H1 (cell line): Measurements from ENCODE around the gene OOSP4A.

Source experiments
- CBX8 ChIP-seq: fragments of 300-800, 300-1000 bp; sonication (generic); IDR thresholded peaks from 2 replicates; pipeline ENCODE4 v1.7.1; 2016; ENCODE audit warnings: low read depth, low read length, borderline replicate concordance
- EP300 ChIP-seq, 2 experiments: IDR thresholded peaks; 1 replicate in 1 of 2; 2 replicates in 1 of 2; pipeline ENCODE4 v1.6.1; 2011 to 2012; ENCODE audit warnings: low read depth in 2 of 2, low read length in 2 of 2, mild to moderate bottlenecking in 2 of 2, borderline replicate concordance in 1 of 2, inconsistent platforms in 1 of 2, moderate library complexity in 1 of 2
- EZH2 ChIP-seq: fragments of 200-600 bp; sonication (generic); IDR thresholded peaks from 2 replicates; pipeline ENCODE4 v1.7.1; 2012; ENCODE audit warnings: low read depth, mild to moderate bottlenecking, moderate library complexity, low read length, inconsistent platforms; ENCODE audit not compliant: severe bottlenecking
- POLR2A ChIP-seq, 2 experiments: IDR thresholded peaks; 1 replicate in 1 of 2; 2 replicates in 1 of 2; pipeline ENCODE4 v1.6.1; 2011; ENCODE audit warnings: low read depth in 2 of 2, low read length in 2 of 2, mild to moderate bottlenecking in 2 of 2; ENCODE audit errors: control extremely low read depth in 1 of 2
- SRF ChIP-seq: IDR thresholded peaks from 2 replicates; pipeline ENCODE4 v1.6.1; 2011; ENCODE audit warnings: mild to moderate bottlenecking, low read depth, low read length, moderate library complexity
- TAF1 ChIP-seq: IDR thresholded peaks from 2 replicates; pipeline ENCODE4 v1.6.1; 2011; ENCODE audit warnings: mild to moderate bottlenecking, low read depth, low read length
- YY1 ChIP-seq: IDR thresholded peaks from 2 replicates; pipeline ENCODE4 v1.6.1; 2011; ENCODE audit warnings: low read depth, mild to moderate bottlenecking, low read length
- TF ChIP-seq, protein P1 (sequence below), 3 experiments: IDR thresholded peaks; 1 replicate in 2 of 3; 2 replicates in 1 of 3; pipeline versions ENCODE4 v1.5.1 to v1.6.1; 2011; ENCODE audit warnings: low read length in 3 of 3, mild to moderate bottlenecking in 3 of 3, inconsistent platforms in 2 of 3, low read depth in 1 of 3, moderate library complexity in 1 of 3; ENCODE audit not compliant: insufficient read depth in 1 of 3; ENCODE audit errors: control extremely low read depth in 1 of 3
- TF ChIP-seq, protein P2 (sequence below): IDR thresholded peaks from 2 replicates; pipeline ENCODE4 v1.6.1; 2012; ENCODE audit warnings: inconsistent platforms

DNA sequence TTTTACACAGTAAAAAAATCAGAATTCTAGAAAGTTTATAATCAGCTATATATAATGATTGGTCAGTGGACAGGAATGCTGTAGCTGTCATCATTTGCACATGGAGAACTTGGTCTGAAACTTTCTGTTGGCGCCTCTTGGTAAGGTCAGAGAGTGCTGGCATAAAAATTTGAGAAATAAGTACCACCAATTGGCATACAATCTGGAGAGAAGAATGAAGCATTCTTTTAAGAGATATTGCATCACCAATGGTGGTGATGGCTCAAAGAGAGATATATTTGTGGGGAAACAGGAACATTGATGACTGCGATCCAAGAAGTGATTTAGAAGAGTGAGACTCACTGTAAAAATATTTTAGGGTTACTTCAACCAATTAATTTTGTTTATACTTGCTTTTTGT is 45.4 kb upstream of the OOSP4A start:
- TF ChIP-seq YY1, result no peak
- no peak for TF ChIP-seq POLR2A (IDR thresholded peaks at IDR 0.05; ENCODE audit: control extremely low read depth in 1 of 2, low read depth in 2 of 2, low read length in 2 of 2)
- TF ChIP-seq TAF1, result no peak
- TF ChIP-seq EZH2, result no peak
- TF ChIP-seq, protein P1, sequence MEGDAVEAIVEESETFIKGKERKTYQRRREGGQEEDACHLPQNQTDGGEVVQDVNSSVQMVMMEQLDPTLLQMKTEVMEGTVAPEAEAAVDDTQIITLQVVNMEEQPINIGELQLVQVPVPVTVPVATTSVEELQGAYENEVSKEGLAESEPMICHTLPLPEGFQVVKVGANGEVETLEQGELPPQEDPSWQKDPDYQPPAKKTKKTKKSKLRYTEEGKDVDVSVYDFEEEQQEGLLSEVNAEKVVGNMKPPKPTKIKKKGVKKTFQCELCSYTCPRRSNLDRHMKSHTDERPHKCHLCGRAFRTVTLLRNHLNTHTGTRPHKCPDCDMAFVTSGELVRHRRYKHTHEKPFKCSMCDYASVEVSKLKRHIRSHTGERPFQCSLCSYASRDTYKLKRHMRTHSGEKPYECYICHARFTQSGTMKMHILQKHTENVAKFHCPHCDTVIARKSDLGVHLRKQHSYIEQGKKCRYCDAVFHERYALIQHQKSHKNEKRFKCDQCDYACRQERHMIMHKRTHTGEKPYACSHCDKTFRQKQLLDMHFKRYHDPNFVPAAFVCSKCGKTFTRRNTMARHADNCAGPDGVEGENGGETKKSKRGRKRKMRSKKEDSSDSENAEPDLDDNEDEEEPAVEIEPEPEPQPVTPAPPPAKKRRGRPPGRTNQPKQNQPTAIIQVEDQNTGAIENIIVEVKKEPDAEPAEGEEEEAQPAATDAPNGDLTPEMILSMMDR (IDR thresholded peaks at IDR 0.05; ENCODE audit: control extremely low read depth in 1 of 3, insufficient read depth in 1 of 3, low read depth in 1 of 3, low read length in 3 of 3), result no peak
- TF ChIP-seq SRF, result no peak
- TF ChIP-seq EP300 (IDR thresholded peaks at IDR 0.05; ENCODE audit: borderline replicate concordance in 1 of 2, low read depth in 2 of 2, low read length in 2 of 2), result no peak
- TF ChIP-seq CBX8, result no peak
- TF ChIP-seq, protein P2, sequence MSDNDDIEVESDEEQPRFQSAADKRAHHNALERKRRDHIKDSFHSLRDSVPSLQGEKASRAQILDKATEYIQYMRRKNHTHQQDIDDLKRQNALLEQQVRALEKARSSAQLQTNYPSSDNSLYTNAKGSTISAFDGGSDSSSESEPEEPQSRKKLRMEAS, result no peak
